Gastrocnemius medialis (tissue), 4 donors: ENCODE results near the gene SMYD3.

ENCODE experiments used
- CTCF ChIP-seq, 5 experiments: fragments of 450-650 bp in 3 of 5; fragments of 200-600 bp in 2 of 5; sonication (generic) in 2 of 5; IDR thresholded peaks in 4 of 5; conservative IDR thresholded peaks in 1 of 5; 1 replicate in 4 of 5; 2 replicates in 1 of 5; pipeline ENCODE4 v1.5.1; 2016 to 2019; ENCODE audit warnings: antibody characterized with exemption in 5 of 5, mild to moderate bottlenecking in 3 of 5, moderate library complexity in 3 of 5
- POLR2A ChIP-seq, 2 donors: fragments of 450-650 bp; IDR thresholded peaks; one replicate each; pipeline ENCODE4 v1.6.1; 2017; ENCODE audit warnings: antibody characterized with exemption in 2 of 2, mild to moderate bottlenecking in 2 of 2, moderate library complexity in 2 of 2

- no peak for TF ChIP-seq CTCF (IDR thresholded peaks at IDR 0.05 in 4 of 5, conservative IDR thresholded peaks at IDR 0.05 in 1 of 5)
- TF ChIP-seq POLR2A (IDR thresholded peaks at IDR 0.05): no peak
Measured at GRCh38 chr1:246161626-246162025, 345.5 kb downstream of the SMYD3 start.
